Measurements from ENCODE around the gene IGF2BP2. TPM values are rescaled to one million over a fixed set of nuclear protein-coding genes. Genes with fewer than 3 reads are reported as not detected.

IGF2BP2 gene
- total RNA-seq, 1 experiment from 2014 or later = 135 TPM

GRCh38 chr3:185606196-185606595 lies 218.6 kb downstream of the IGF2BP2 start:
- Histone ChIP-seq H3K4me1 (ENCODE audit: control insufficient read depth in 1 of 2, insufficient read depth in 2 of 2, low read length in 2 of 2) (no peaks in the 10 kb centered on the region), H3K79me2 (ENCODE audit: insufficient read depth, low read length) (no peaks in the 10 kb centered on the region), H3K9ac (ENCODE audit: low read length) (no peak overlapping the region), H4K20me1 (ENCODE audit: insufficient read depth) (no peaks in the 10 kb centered on the region), H3K9me2 (ENCODE audit: insufficient read depth) (no peaks in the 10 kb centered on the region), H3K36me3 (ENCODE audit: control insufficient read depth in 1 of 2, insufficient read depth in 2 of 2, low read length in 2 of 2) (peaks cover 0 to 37% of the 10 kb centered on the region in 2 experiments; a peak in 2 of 4 replicates), H3K27ac (ENCODE audit: low read depth, low read length) (no peak overlapping the region), H3K4me3 (replicated peaks in 1 of 2; ENCODE audit: low read depth in 1 of 2, low read length in 2 of 2) (no peak overlapping the region), H3K4me2 (ENCODE audit: low read length) (no peak overlapping the region), H3K27me3 (ENCODE audit: insufficient read depth, low read length) (no peaks in the 10 kb centered on the region), H3K9me3 (ENCODE audit: control insufficient read depth in 1 of 2, insufficient read depth in 1 of 2, low read depth in 1 of 2, low read length in 2 of 2) (no peaks in the 10 kb centered on the region), H2AFZ (ENCODE audit: low read depth, low read length, poor library complexity, severe bottlenecking) (no peak overlapping the region)
- ATAC-seq (no peak), DNase-seq (ENCODE audit: low read depth, low spot score) (no peak)
- TF ChIP-seq, protein P1, sequence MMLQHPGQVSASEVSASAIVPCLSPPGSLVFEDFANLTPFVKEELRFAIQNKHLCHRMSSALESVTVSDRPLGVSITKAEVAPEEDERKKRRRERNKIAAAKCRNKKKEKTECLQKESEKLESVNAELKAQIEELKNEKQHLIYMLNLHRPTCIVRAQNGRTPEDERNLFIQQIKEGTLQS (IDR thresholded peaks at IDR 0.05) = no peak
- no peak for TF ChIP-seq REST (IDR thresholded peaks at IDR 0.05; ENCODE audit: low read depth)
- no peak for TF ChIP-seq YY1 (IDR thresholded peaks at IDR 0.05; ENCODE audit: extremely low read depth, insufficient replicate concordance, low read depth, low read length)
- TF ChIP-seq SIN3A (IDR thresholded peaks at IDR 0.05; ENCODE audit: low read depth) = no peak
- TF ChIP-seq POLR2A (IDR thresholded peaks at IDR 0.05; ENCODE audit: borderline replicate concordance, extremely low read depth, insufficient read depth, insufficient read length) = no peak
- TF ChIP-seq MAX (IDR thresholded peaks at IDR 0.05) = no peak
- TF ChIP-seq ZNF274 (IDR thresholded peaks at IDR 0.05; ENCODE audit: low read depth, low read length) = no peak
- TF ChIP-seq EZH2 (IDR thresholded peaks at IDR 0.05) = no peak
- no peak for TF ChIP-seq RAD21 (IDR thresholded peaks at IDR 0.05; ENCODE audit: low read depth)
- TF ChIP-seq POLR2AphosphoS5 (IDR thresholded peaks at IDR 0.05; ENCODE audit: low read depth, low read length) = no peak
- no peak for TF ChIP-seq SRF (IDR thresholded peaks at IDR 0.05; ENCODE audit: low read depth)
- no peak for TF ChIP-seq EZH2phosphoT487 (IDR thresholded peaks at IDR 0.05; ENCODE audit: borderline replicate concordance)
- TF ChIP-seq FOSL1 (IDR thresholded peaks at IDR 0.05; ENCODE audit: low read depth) = no peak
- TF ChIP-seq CBX3 (IDR thresholded peaks at IDR 0.05; ENCODE audit: low read depth) = no peak
- TF ChIP-seq, protein P2, sequence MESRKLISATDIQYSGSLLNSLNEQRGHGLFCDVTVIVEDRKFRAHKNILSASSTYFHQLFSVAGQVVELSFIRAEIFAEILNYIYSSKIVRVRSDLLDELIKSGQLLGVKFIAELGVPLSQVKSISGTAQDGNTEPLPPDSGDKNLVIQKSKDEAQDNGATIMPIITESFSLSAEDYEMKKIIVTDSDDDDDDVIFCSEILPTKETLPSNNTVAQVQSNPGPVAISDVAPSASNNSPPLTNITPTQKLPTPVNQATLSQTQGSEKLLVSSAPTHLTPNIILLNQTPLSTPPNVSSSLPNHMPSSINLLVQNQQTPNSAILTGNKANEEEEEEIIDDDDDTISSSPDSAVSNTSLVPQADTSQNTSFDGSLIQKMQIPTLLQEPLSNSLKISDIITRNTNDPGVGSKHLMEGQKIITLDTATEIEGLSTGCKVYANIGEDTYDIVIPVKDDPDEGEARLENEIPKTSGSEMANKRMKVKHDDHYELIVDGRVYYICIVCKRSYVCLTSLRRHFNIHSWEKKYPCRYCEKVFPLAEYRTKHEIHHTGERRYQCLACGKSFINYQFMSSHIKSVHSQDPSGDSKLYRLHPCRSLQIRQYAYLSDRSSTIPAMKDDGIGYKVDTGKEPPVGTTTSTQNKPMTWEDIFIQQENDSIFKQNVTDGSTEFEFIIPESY (IDR thresholded peaks at IDR 0.05; ENCODE audit: extremely low read depth, insufficient replicate concordance, low read length) = no peak
- no peak for TF ChIP-seq JUND (IDR thresholded peaks at IDR 0.05)
- TF ChIP-seq ZFX (IDR thresholded peaks at IDR 0.05) = no peak
- intact Hi-C loops (cut with micrococcal nuclease) = no loop called here
- no TSS peak for BruUV-seq (replicated peaks)
- RAD21 ChIA-PET (ENCODE audit: low non-redundant PET in 1 of 2, low total read pairs in 2 of 2, uncharacterized antibody in 2 of 2, unreplicated experiment in 2 of 2) = no interaction called here
- POLR2A ChIA-PET = no interaction called here
- CTCF ChIA-PET = no interaction called here

All from HCT116 (cell line).